PC-3 (cell line): ENCODE results near the gene BIRC3.

Experiments used
- EZH2 ChIP-seq: fragments of 300-600 bp; sonication (generic); IDR thresholded peaks from one replicate; pipeline ENCODE4 v1.6.1; 2017; ENCODE audit warnings: antibody characterized with exemption, mild to moderate bottlenecking, low read length; ENCODE audit not compliant: unreplicated experiment
- EZH2phosphoT487 ChIP-seq: fragments of 300-600 bp; sonication (generic); IDR thresholded peaks from 2 replicates; pipeline ENCODE4 v1.6.1; 2018; ENCODE audit warnings: mild to moderate bottlenecking, antibody characterized with exemption, low read length, borderline replicate concordance
- TF ChIP-seq, protein P1 (sequence below): fragments of 300-600 bp; sonication (generic); conservative IDR thresholded peaks from 2 replicates; pipeline ENCODE4 v1.5.1; 2017; ENCODE audit warnings: antibody characterized with exemption, low read depth, mild to moderate bottlenecking, low read length

GRCh38 chr11:102359372-102359771 lies 42.1 kb downstream of the BIRC3 start:
- no peak for TF ChIP-seq EZH2phosphoT487
- no peak for TF ChIP-seq EZH2
- TF ChIP-seq, protein P1, sequence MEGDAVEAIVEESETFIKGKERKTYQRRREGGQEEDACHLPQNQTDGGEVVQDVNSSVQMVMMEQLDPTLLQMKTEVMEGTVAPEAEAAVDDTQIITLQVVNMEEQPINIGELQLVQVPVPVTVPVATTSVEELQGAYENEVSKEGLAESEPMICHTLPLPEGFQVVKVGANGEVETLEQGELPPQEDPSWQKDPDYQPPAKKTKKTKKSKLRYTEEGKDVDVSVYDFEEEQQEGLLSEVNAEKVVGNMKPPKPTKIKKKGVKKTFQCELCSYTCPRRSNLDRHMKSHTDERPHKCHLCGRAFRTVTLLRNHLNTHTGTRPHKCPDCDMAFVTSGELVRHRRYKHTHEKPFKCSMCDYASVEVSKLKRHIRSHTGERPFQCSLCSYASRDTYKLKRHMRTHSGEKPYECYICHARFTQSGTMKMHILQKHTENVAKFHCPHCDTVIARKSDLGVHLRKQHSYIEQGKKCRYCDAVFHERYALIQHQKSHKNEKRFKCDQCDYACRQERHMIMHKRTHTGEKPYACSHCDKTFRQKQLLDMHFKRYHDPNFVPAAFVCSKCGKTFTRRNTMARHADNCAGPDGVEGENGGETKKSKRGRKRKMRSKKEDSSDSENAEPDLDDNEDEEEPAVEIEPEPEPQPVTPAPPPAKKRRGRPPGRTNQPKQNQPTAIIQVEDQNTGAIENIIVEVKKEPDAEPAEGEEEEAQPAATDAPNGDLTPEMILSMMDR, result no peak
